ENCODE measurements around the gene ABCC1.
"Not testable (repeated sequence)": the region's sequence is repeated elsewhere in the genome, so short reads cannot be mapped to it uniquely, and the experiment has no call there.

ABCC1 gene
- 75.4 to 198 (median 122) reads per million in 18 experiments for total RNA-seq

- peak; percentile 42 to 70 for DNase-seq
Observed at GRCh38 chr16:15949210-15950160, at the start of gene ABCC1. TSS of gene ABCC1 (plus strand) at chr16:15949616. CDS start at chr16:15949752, 136 bp downstream.

GRCh38 chr16:15900357-15900756 is 49.1 kb upstream of the ABCC1 start:
- DNase-seq = no peak

- DNase-seq = no peak
Observed at GRCh38 chr16:15900901-15901500, 48.4 kb upstream of the ABCC1 start.

DNA sequence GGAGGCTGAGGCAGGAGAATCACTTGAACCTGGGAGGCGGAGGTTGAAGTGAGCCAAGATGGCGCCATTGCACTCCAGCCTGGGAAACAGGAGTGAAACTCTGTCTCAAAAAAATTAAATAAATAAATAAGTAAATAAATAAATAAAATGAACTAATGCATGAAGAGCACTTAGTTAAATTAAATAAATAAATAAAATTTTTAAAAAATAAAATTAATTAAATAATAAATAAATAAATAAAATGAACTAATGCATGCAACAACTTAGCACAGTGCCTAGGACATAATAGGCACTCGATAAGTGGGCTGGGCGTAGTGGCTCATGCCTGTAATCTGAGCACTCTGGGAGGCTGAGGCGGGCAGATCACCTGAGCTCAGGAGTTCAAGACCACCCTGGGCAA is 45.5 kb upstream of the ABCC1 start:
- DNase-seq = no peak

DNA sequence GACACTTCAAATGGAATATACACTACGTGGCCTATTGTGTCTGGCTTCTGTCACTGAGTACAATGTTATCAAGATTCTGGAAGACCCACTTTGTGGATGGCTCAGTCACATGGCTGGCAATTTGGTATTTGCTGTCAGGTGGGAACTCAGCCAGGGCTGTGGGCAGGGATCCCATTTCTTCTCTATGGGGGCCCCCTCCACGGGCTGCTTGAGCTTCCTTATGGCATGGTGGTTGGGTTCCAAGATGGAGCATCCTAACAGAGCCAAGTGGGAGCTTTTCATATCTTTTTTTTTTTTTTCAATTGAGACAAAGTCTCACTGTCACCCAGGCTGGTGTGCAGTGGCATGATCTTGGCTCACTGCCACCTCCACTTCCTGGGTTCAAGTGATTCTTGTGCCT is 43.0 kb upstream of the ABCC1 start:
- no peak for DNase-seq

GRCh38 chr16:15907863-15908478 is 41.4 kb upstream of the ABCC1 start:
- DNase-seq = peak; percentile 26 to 29

DNA sequence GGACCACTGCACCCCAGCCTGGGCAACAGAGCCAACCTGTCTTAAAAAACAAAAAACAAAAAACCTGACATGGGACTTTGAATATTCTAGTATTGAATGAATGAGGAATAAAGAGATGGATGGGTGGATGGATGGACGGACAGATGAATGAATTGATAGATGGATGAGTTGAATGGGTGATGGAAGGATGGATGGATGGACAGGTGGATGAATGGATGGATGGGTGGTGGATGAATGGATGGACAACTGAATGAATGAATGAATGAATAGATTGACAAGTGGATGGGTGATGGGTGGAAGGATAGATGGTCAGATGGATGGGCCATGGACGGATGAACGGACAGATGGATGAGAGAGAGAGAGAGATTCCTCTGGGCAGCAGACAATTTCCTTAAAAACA is 38.2 kb upstream of the ABCC1 start:
- no peak for DNase-seq

DNA sequence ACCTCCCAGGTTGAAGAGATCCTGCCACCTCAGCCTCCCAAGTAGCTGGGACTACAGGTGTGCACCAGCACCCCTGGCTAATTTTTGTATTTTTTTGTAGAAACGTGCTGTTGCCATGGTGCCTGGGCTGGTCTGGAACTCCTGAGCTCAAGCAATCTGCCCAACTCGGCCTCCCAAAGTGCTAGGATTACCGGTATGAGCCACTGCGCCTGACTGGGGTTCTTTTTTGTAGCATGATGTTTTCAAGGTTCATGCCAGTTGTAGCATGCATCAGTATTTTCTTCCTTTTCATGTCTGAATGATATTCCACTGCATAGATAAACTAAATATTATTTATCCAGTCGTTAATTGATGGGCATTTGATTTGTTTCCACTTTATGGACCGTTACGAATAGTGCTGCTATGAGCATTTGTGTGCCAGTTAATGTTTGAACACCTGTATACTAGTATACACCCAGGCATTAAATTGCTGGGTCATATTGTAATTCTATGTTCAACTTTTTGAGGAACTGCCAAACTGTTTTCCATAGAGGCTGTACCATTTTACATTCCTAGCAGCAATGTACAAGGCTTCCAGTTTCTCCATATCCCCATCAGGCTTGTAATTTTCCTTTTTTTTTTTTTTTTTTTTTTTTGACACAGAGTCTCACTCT is 36.2 kb upstream of the ABCC1 start:
- DNase-seq = no peak

GRCh38 chr16:15915555-15916081 is 33.8 kb upstream of the ABCC1 start:
- DNase-seq = no peak

DNA sequence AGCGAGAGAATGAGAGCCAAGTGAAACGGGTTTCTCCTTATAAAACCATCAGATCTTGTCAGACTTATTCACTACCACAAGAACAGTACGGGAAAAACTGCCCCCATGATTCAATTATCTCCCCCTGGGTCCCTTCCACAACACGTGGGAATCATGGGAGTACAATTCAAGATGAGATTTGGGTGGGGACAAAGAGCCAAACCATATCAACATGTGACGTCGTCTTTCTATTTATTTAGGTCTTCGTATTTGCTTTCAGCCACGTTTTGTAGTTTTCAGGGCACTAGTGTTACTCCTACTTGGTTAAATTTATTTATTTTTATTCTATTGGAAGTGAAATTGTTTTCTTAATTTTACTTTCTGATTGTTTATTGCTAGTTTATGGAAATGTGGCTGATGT is 33.1 kb upstream of the ABCC1 start:
- no peak for DNase-seq

DNA sequence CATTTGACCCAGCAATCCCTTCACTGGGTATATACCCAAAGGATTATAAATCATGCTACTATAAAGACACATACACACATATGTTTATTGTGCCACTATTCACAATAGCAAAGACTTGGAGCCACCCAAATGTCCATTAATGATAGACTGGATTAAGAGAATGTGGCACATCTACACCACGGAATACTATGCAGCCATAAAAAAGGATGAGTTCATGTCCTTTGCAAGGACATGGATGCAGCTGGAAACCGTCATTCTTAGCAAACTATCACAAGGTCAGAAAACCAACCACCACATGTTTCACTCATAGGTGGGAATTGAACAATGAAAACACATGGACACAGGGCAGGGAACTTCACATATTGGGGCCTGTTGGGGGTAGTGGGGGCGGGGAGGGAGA is 31.1 kb upstream of the ABCC1 start:
- not testable (repeated sequence) for DNase-seq

- DNase-seq = no peak
Observed at GRCh38 chr16:15919331-15919730, 30.1 kb upstream of the ABCC1 start.

GRCh38 chr16:15924996-15925395 is 24.4 kb upstream of the ABCC1 start:
- no peak for DNase-seq

DNA sequence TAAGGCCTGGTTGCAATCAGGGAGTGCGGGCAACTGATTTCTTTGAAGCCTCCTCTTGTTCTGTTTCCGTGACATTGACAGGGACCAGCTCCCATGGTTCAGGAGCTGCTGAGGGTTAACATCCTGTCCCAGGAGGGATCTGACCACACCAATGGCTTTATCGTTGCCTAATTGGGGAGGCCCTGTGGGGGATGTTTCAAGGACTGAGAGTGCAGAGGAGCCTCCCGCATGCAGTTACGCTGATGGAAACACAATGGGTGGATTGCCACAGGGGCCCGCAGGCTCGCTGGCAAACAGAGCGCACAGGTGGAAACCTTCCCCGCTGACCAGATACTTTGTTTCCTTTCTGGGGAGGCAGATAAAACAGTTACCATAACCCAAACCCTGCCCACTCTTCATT is 23.8 kb upstream of the ABCC1 start:
- no peak for DNase-seq

DNA sequence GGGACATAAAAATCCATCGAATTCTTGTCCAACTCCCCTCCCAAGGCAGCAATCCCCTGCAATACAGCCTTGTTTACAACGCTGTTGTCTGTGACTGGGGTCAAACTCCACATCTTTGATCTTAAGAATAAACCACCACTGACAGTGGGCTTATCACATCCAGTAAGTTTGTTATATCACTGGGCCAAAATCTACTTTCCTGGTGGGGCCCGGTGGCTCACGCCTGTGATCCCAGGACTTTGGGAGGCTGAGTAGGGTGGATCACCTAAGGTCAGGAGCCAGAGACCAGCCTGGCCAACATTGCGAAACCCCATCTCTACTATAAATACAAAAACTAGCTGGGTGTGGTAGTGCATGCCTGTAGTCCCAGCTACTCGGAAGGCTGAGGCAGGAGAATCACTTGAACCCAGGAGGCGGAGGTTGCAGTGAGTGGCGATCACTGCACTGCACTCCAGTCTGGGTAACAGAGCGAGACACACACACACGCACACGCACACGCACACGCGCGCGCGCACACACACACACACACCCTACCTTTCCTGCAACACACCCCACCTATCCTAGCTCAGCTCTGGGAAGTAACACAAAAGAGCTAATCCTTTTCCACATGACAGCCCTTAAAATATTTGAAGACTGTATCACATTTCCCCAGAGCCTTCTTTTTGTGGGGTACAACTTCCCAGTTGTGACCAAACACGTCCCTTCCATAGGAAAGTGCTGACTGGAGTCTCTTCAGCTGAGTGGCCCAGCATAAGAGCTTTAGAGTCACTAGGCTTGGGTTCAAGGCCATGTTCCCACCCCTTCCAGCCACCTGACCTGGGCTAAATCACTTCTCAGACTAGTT is 20.9 kb upstream of the ABCC1 start:
- no peak for DNase-seq

DNA sequence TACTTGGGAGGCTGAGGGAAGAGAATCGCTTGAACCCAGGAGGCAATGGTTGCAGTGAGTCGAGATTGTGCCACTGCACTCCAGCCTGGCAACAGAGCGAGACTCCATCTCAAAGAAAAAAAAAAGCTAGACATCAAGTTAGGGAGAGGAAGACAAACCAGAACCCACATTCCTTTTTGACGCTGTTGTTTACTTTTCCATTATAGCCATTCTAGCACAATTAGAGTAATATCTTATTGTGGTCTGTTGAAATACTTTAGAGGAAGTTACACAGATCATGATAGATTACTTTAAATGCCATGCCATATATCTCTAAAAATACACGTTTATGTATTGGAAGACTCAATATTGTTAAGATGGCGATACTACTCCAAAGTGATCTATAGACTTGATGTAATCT is 16.5 kb upstream of the ABCC1 start:
- peak in 1 of 2 donors; percentile 22 for DNase-seq

- peak in 1 of 2 donors; percentile 33 for DNase-seq
Observed at GRCh38 chr16:15933781-15934180, 15.6 kb upstream of the ABCC1 start.

DNA sequence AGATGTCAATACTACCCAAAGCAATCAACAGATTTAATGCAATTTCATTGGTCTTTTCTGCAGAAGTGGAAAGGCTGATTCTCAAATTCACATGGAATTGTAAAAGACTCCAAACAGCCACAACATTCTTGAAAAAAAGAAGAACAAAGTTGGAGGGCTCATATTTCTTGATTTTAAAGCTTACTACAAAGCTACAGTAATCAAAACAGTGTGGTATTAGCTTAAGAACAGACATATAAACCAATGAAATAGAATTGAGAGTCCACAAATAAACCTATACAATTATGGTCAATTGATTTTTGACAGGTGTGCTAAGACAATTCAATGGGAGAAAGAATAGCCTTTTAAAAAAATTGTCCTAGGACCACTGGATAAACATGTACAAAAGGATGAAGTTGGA is 14.4 kb upstream of the ABCC1 start:
- no peak for DNase-seq

DNA sequence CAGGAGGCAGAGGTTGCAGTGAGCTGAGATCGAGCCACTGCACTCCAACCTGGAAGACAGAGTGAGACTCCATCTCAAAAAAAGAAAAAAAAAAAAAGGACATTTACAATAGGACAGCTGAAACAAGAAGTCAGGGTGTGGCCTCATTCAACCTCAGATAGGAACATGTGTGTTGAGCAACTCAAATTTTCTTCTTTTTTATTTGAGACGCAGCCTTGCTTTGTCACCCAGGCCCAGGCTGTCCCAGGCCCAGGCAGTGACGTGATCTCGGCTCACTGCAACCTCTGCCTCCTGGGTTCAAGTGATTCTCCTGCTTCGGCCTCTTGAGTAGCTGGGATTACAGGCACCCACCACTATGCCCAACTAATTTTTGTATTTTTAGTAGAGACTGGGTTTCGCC is 12.6 kb upstream of the ABCC1 start:
- peak; percentile 77 to 83 for DNase-seq

- peak; percentile 33 to 49 for DNase-seq
Observed at GRCh38 chr16:15942931-15943690, 6.3 kb upstream of the ABCC1 start.

Measured in inflammatory macrophage (primary cell).